GM18505 (cell line): ENCODE data around the gene SART1.
A peak's percentile ranks its signal among the peaks of the same experiment; 100 is the strongest.

Source experiments
- ATAC-seq: cut with Tn5 transposase; IDR thresholded peaks from one replicate; pipeline ENCODE4 v1.9.1; 2021; ENCODE audit not compliant: unreplicated experiment
- POLR2A ChIP-seq: IDR thresholded peaks from 4 replicates; pipeline ENCODE4 v1.6.1; 2011; ENCODE audit warnings: borderline replicate concordance; ENCODE audit not compliant: insufficient read depth, insufficient read length; ENCODE audit errors: extremely low read depth

Gene SART1

DNA sequence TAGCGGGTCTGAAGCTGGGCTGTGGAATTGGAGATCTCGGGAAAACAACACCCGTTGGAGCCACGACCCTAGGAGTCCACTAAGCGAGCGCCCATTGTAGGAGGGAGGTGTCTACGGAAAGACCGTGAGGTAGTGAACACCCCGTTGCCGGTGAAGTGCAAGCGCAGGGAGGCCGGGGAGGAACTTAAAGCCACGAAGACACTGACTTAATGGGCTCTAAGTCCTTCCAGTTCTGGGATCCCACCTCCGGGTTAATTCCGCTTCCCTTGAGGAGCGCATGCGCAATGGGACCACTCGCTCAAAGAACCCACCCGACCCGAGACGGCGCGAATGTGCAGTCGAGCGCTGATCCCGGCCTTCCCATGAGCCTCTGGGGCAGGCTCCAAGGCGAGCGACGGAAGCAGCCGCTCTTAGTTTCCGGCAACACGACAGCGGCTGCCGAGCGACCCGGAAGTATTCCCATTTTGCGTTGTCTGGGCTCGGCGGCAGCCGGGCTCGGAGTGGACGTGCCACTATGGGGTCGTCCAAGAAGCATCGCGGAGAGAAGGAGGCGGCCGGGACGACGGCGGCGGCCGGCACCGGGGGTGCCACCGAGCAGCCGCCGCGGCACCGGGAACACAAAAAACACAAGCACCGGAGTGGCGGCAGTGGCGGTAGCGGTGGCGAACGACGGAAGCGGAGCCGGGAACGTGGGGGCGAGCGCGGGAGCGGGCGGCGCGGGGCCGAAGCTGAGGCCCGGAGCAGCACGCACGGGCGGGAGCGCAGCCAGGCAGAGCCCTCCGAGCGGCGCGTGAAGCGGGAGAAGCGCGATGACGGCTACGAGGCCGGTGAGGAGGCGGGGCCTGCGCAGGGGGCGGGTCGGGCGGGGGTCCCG lies at the start of gene SART1:
Gene SART1, plus strand, starts transcription at position 468 of the 874 bp plus-strand sequence. Its CDS starts 47 bp downstream, at position 515.
- peak; percentile 77 for ATAC-seq
- TF ChIP-seq POLR2A, result peak; percentile 91

DNA sequence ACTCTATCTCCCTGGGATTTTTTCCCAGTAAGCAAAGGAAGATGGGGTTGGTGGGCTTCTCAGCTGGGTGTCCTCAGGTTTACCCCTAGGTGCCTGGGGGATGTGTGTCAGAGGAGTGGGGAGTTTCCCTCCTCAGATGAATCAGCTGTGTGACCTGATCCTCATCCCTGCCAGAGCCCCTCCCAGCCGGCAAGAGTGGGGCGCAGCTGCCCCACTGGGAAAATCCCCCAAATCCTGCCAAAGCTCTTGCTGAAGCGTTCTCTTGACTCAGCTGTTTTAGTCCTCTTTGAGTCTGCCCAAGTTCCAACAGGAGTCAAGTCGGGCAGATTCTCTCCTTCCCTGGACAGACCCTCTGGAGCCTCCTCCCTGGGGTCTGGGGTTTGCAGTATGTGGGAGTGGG lies 48.7 kb upstream of the SART1 start:
- ATAC-seq, result no peak
- TF ChIP-seq POLR2A, result no peak

- ATAC-seq, result no peak
- TF ChIP-seq POLR2A, result no peak
Observed at GRCh38 chr11:65915101-65915820, 46.3 kb upstream of the SART1 start.

DNA sequence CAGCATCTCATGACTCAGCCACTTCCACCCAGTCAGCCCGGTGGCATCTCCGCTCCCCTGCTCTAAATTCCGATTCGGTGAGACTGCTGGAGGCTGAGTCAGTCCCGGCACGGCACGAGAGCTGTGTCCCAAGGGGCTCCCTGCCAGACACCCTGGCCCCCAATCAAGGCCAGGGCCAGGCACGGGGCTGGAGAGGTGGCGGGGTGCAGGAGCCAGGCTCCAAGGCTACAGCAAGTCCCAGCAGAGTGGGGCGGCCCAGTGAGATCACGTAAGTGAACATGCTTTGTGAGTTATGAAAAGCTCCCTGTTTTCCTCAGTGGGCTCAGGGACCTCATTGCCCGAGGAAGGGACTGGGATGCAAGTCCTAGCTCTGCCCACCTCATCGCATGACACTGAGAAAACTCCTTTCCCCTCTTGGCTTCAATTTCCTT lies 45.7 kb upstream of the SART1 start:
- TF ChIP-seq POLR2A, result no peak

GRCh38 chr11:65916391-65916790 lies 45.1 kb upstream of the SART1 start:
- no peak for TF ChIP-seq POLR2A
- ATAC-seq, result no peak

More for the DNA sequence above, 45.7 kb upstream of the SART1 start:
- no peak for ATAC-seq

DNA sequence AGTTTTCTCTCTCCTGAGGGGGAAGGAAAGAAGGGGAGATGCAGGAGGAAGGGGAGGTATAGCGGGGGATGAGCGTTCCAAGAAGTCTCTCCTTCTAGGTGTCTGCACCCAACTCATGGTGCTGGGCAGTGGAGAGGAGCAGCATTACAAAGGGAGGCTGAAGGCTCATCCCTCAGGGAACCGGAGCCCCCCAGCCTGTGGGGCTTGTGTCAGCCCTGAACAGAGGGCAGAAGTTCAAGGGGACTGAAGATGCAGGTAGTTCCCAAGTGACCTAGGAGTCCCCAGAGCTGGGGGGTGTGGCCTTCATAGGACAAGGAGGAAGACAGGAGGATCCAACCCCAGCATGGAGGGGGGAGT lies 44.5 kb upstream of the SART1 start:
- no peak for ATAC-seq
- TF ChIP-seq POLR2A, result no peak

- ATAC-seq, result no peak
- TF ChIP-seq POLR2A, result no peak
Observed at GRCh38 chr11:65917434-65918210, 43.9 kb upstream of the SART1 start.

GRCh38 chr11:65918211-65919140 lies 43.1 kb upstream of the SART1 start, which contains the start of gene C11orf68:
Gene C11orf68 (minus strand): TSS chr11:65919062. CDS start chr11:65919031, 31 bp downstream.
- ATAC-seq, result peak; percentile 50

DNA sequence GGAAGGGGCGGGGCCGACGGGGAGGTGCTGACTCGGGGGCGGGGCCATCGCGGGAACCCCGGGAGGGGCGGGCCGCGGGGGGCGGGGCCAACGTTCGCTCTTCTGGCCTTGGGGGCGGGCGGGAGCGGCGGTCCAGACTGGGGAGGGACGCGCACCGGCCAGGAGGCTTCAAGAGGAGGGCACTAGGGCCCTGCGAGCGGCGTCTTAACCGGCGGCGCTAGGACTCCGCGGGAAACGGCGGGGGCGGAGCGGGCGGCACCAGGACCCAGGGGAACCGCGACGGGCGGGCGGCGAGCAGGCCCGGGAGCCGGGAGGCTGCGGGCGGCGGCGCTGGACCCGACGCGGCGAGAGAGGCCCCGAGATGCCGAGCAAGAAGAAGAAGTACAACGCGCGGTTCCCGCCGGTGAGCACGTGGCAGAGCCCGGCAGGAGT lies 42.4 kb upstream of the SART1 start, which contains the start of gene DRAP1:
Gene DRAP1, plus strand, starts transcription at position 286 of the 432 bp plus-strand sequence. Its CDS starts 76 bp downstream, at position 362.
- no peak for TF ChIP-seq POLR2A
- peak; percentile 75 for ATAC-seq

More at GRCh38 chr11:65918211-65919140, 43.1 kb upstream of the SART1 start, which contains the start of gene C11orf68:
- TF ChIP-seq POLR2A, result peak; percentile 76

DNA sequence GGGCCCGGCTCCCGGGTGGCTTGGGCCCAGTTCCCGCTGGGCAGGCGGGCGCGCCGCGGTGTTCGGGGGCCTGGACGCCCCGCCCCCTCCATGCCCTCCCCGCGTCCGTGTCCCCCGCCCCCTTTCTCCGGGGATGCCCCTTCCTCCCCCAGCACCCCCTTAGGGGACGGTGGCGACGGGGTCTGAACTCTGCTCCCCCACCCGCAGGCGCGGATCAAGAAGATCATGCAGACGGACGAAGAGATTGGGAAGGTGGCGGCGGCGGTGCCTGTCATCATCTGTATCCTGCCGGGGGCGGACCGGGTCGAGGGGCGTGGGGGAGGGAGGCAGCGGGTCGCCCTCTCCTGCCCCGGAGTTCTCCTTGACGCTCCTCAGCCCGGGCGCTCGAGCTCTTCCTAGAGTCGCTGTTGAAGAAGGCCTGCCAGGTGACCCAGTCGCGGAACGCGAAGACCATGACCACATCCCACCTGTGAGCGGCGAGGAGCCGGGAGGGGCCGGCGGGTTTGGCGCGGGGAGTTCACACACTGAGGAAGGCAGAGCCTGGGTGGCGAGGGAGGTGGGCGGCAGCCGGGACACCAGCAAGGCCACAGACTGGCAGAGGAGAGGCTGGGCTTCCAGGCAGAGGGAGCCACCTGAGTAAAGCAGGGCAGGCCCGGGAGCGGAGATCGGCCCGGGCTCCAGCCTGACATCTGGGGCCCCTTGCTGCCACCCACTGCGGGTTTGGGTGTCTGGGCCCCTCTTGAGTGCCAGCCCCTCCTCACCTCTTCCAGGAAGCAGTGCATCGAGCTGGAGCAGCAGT lies 41.8 kb upstream of the SART1 start:
- TF ChIP-seq POLR2A, result no peak
- peak; percentile 36 for ATAC-seq

DNA sequence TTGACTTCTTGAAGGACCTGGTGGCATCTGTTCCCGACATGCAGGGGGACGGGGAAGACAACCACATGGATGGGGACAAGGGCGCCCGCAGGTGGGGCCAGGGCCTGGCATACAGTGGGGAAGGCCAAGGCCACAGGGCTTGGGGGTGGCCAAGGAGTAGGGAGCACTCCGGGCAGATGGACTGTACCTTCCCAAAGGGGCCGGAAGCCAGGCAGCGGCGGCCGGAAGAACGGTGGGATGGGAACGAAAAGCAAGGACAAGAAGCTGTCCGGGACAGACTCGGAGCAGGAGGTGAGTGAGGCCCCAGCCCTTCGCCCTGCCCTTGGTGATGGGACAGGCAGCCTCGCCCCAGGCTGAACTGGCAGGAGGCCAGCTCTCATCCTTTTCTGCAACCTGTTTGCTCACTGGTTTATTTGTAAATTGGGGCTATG lies 41.1 kb upstream of the SART1 start:
- ATAC-seq, result no peak

More for the DNA sequence above, 41.1 kb upstream of the SART1 start:
- no peak for TF ChIP-seq POLR2A
